ENCODE measurements around the gene B3GALNT1.

The B3GALNT1 gene

GRCh38 chr3:161072751-161073150 lies 32.4 kb downstream of the B3GALNT1 start:
- no peak for DNase-seq

DNA sequence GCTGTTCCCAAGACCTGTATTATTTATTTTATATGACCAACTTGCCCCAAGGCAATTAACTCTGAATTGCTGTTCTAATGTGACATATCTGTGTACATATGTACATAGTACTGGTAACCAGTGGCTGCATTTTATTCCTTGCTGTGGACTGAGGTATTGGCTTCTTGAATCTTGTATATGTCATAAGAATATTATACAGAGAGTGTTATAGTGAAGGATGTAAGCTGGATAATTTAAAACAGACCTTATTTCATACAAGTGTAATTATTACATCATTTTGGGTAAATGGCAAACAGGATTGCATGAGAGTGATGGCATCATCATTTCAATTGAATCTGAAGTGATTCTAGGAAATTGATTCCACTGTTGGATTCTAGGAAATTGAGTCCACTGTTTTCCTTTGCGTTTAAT lies 32.9 kb downstream of the B3GALNT1 start:
- DNase-seq: no peak

GRCh38 chr3:161070980-161071663 lies 34.0 kb downstream of the B3GALNT1 start:
- no peak for DNase-seq

DNA sequence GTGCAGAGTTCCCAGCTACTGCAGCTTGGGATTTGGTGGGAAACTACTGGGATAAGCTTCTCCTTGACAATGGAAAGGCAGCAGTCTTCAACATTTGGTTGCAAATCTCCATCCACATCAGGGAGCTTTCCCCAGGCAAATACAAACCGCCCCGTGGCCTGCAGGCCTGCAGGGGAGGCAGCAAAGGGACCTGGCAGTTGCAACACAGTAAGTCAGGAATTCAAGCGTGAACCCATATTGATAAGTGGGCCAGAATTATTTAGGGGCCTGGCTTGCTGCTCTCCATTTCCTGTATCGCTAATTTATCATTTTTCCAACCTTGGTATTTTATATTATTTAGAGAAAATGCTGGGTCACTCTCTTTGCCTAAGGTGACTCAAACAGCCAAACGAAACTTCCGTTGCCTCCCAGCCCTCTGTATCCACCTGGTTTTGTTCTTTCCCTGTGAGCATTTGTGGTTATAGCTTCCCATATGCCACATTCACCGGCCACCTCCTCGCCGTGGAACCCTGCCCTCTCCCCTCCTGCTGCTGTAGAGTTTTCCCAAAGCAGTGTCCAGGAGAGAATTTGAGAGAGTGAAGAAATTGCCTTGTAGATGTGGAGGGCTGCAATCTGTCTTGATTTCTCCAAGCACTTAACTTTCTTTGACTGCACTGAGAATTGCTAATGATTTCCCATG lies 34.8 kb downstream of the B3GALNT1 start:
- DNase-seq: no peak

GRCh38 chr3:161069511-161070251 lies 35.5 kb downstream of the B3GALNT1 start:
- DNase-seq: no peak

DNA sequence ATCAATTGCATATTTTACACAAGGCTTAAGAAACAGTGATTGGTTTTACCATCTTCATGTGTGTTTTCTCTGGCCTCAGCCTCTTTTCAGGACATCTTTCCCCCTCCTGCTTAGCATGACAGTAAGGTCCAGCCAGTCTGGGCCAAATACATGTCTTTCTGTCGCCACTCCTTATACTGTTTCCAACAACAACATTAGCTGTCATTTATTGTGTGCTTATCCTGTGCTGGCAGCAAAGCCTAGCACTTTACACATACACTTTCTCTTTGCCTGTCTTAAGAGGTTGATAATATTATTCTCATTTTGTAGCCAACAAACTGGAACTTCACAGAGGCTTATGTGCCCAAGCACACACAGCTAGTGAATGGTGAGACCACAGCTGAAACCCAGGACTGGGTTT lies 37.8 kb downstream of the B3GALNT1 start:
- no peak for DNase-seq

- DNase-seq: no peak
These were observed 38.2 kb downstream of the B3GALNT1 start for GRCh38 chr3:161066930-161067329.

- no peak for DNase-seq
These were observed 40.7 kb downstream of the B3GALNT1 start for GRCh38 chr3:161064413-161064812.

- DNase-seq: no peak
These were observed 50.1 kb downstream of the B3GALNT1 start for GRCh38 chr3:161054860-161055604.

DNA sequence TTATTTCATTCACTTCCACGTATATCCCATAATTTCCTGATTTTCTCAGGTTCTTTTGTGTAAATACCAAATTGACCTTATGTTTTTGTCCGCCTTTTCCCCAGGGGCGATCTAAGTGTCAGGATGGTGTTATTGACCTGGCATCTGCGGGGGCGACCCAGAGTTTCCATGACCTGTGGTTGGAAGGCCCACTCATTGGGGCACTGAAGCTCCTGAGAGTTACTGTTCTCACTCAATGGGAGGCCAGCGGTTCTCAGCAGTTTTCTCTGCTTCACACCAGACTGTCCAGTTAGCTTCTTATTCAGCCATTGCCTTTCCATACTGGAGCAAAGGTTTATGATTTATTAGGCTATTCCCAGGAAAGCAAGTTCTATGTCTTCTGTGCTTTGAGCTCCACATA lies 53.3 kb downstream of the B3GALNT1 start:
- DNase-seq: no peak

DNA sequence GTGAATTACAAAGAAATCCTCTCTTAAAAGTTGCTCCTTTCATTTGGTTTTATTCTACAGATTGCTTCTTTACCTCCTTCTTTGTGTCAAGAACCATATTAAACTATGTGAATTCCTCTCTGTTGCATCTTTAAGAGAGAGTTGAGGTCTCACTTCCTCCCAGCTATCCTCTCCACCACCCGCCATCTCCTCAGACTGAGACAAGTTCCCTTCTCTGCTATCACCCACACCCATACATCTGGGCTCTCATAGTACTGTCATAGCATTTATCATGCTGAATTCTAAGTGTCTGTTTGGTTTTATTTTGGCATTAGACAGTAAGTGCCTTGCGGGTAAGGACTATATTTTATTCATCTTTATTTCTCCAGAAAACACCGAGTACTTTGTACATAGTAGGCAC lies 54.2 kb downstream of the B3GALNT1 start:
- no peak for DNase-seq

DNA sequence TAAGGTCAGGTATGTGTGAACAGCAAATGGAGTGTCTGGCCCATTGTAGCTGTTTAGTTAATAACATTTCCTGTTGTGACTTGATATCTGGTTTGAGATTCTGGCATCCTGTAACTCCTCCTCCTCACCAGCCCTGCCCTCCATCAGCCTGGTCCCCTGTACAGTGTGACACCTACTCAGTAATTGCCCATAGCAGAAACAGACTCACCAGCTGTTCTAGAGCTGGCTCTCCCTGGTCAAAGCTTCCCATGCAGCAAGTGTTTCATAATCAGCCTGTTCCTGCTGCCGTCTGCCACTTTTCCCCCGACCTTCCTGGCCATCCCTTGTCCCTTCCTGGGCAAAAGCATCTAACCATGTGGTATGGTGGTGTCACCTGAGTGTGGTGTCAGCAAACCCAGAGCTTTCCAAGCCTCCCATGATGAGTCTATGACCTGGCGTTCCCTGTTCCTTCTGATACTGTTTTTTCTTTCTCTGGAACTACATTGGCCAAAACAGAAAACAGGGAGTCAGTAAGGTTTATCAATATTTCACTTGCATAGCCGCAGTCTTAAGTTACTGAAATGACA lies 55.4 kb downstream of the B3GALNT1 start:
- no peak for DNase-seq

- DNase-seq: no peak
These were observed 61.7 kb downstream of the B3GALNT1 start for GRCh38 chr3:161043336-161044035.

- DNase-seq: no peak
These were observed 63.1 kb downstream of the B3GALNT1 start for GRCh38 chr3:161042023-161042501.

DNA sequence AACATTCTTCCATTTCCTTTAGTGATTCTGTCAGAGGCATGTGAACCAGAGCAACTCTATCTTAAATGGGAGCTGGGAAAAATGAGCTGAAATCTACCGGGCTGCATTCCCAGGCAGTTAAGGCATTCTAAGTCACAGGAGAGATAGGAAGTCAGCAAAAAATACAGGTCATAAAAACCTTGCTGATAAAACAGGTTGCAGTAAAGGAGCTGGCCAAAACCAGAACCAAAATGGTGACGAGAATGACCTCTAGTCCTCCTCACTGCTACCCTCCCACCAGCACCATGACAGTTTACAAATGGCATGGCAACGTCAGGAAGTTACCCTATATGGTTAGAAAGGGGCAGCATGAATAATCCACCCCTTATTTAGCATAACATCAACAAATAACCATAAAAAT lies 66.4 kb downstream of the B3GALNT1 start:
- DNase-seq: no peak

- DNase-seq: no peak
These were observed 69.4 kb downstream of the B3GALNT1 start for GRCh38 chr3:161035711-161036110.

DNA sequence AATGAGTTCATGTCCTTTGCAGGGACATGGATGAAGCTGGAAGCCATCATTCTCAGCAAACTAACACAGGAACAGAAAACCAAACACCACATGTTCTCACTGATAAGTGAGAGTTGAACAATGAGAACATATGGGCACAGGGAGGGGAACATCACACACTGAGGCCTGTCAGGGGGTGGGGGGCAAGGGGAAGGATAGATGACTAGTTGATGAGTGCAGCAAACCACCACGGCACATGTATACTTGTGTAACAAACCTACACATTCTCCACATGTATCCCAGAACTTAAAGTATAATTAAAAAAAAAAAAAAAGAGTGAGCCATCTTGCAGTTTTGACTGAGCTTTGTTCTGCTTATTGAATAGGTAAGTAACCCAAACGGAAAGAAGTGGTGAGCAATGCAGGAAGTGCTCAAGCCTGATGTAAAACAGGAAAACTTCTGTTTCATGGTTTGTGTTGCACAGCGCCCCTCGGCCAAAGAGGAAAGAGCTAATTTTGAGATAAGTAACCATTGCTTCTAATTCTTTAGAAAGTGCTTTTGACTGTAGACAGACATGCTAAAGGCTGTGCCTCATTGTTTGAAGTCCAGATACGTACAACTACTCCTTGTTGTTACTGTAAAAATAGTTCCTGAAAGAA lies 70.1 kb downstream of the B3GALNT1 start:
- peak; percentile 29 for DNase-seq
